Mesendoderm (in vitro differentiated cells): Measurements from ENCODE around the gene RAB23.

Experiments
- DNase-seq: peaks from one replicate; pipeline ENCODE4 v3.0.0; 2013
- H2AK5ac ChIP-seq: 2 replicates; pipeline ENCODE4 v1.6.1; 2013; ENCODE audit warnings: low read length, inconsistent platforms
- H2BK120ac ChIP-seq: 2 replicates; pipeline ENCODE4 v1.6.1; 2013; ENCODE audit warnings: low read depth, mild to moderate bottlenecking, low read length, moderate library complexity, mixed read lengths
- H2BK15ac ChIP-seq: replicated peaks from 2 replicates; pipeline ENCODE4 v1.6.1; 2013; ENCODE audit warnings: low read depth, mild to moderate bottlenecking, moderate library complexity
- H2BK5ac ChIP-seq: 2 replicates; pipeline ENCODE4 v1.6.1; 2013; ENCODE audit warnings: low read length, inconsistent platforms
- H3K18ac ChIP-seq: 2 replicates; pipeline ENCODE4 v1.6.1; 2013; ENCODE audit warnings: mild to moderate bottlenecking, low read length, mixed read lengths
- H3K23ac ChIP-seq: one replicate; pipeline ENCODE4 v1.6.1; 2013; ENCODE audit warnings: low read length
- H3K27ac ChIP-seq: 2 replicates; pipeline ENCODE4 v1.5.1; 2013; ENCODE audit warnings: low read depth, mild to moderate bottlenecking, inconsistent platforms, low read length, moderate library complexity
- H3K27me3 ChIP-seq: 2 replicates; pipeline ENCODE4 v1.6.1; 2013; ENCODE audit warnings: low read length, control low read depth, mild to moderate bottlenecking, inconsistent platforms; ENCODE audit not compliant: insufficient read depth, poor library complexity
- H3K36me3 ChIP-seq: 2 replicates; pipeline ENCODE4 v1.6.1; 2013; ENCODE audit warnings: low read length, inconsistent platforms; ENCODE audit not compliant: control insufficient read depth, insufficient read depth
- H3K4ac ChIP-seq: one replicate; pipeline ENCODE4 v1.6.1; 2013; ENCODE audit warnings: low read depth, mild to moderate bottlenecking, low read length, moderate library complexity
- H3K4me1 ChIP-seq: 2 replicates; pipeline ENCODE4 v1.6.1; 2013; ENCODE audit warnings: low read depth, low read length, inconsistent platforms; ENCODE audit not compliant: control insufficient read depth
- H3K4me2 ChIP-seq: 2 replicates; pipeline ENCODE4 v1.6.1; 2013; ENCODE audit warnings: low read length
- H3K4me3 ChIP-seq: 2 replicates; pipeline ENCODE4 v1.5.1; 2013; ENCODE audit warnings: mild to moderate bottlenecking, low read length
- H3K56ac ChIP-seq: one replicate; pipeline ENCODE4 v1.6.1; 2013; ENCODE audit warnings: low read length
- H3K79me1 ChIP-seq: 2 replicates; pipeline ENCODE4 v1.6.1; 2013; ENCODE audit warnings: low read length, inconsistent platforms
- H3K79me2 ChIP-seq: 2 replicates; pipeline ENCODE4 v1.6.1; 2013; ENCODE audit warnings: mild to moderate bottlenecking, low read length; ENCODE audit not compliant: control insufficient read depth, insufficient read depth
- H3K9ac ChIP-seq: 2 replicates; pipeline ENCODE4 v1.6.1; 2013; ENCODE audit warnings: low read length, inconsistent platforms
- H4K5ac ChIP-seq: one replicate; pipeline ENCODE4 v1.6.1; 2013; ENCODE audit warnings: low read length
- H4K8ac ChIP-seq: one replicate; pipeline ENCODE4 v1.6.1; 2013; ENCODE audit warnings: low read depth, mild to moderate bottlenecking, control low read depth, low read length, moderate library complexity
- WGBS: extraction: QIAGEN DNeasy Blood & Tissue Kit; methylation state at CpG from one replicate; pipeline ENCODE4 v1.1.7; 2013; ENCODE audit warnings: low lambda C conversion rate, missing lambda C conversion rate; ENCODE audit not compliant: insufficient coverage; ENCODE audit errors: extremely low coverage; 5-methylcytosine and 5-hydroxymethylcytosine counted together

The RAB23 gene

GRCh38 chr6:57159127-57159526 lies 63.0 kb downstream of the RAB23 start:
- no peaks in the 10 kb centered on the region for H3K79me2 ChIP-seq
- no peaks in the 10 kb centered on the region for H3K27me3 ChIP-seq
- H3K56ac ChIP-seq: no peak overlapping the region
- no peaks in the 10 kb centered on the region for H3K4me1 ChIP-seq
- no peaks in the 10 kb centered on the region for H3K36me3 ChIP-seq
- H3K23ac ChIP-seq: no peak overlapping the region
- no peak overlapping the region for H4K8ac ChIP-seq
- H3K4ac ChIP-seq: no peak overlapping the region
- H3K18ac ChIP-seq: no peak overlapping the region
- H2BK15ac ChIP-seq: no peak overlapping the region
- no peak overlapping the region for H3K9ac ChIP-seq
- WGBS: no CpG with 5 or more reads among the region's 2 CpGs
- no peaks in the 10 kb centered on the region for H3K79me1 ChIP-seq
- H4K5ac ChIP-seq: no peak overlapping the region
- H3K4me2 ChIP-seq: no peak overlapping the region
- H2BK5ac ChIP-seq: no peak overlapping the region
- no peak overlapping the region for H2AK5ac ChIP-seq
- no peak overlapping the region for H3K27ac ChIP-seq
- no peak overlapping the region for H3K4me3 ChIP-seq
- DNase-seq: no peak
- H2BK120ac ChIP-seq: no peak overlapping the region

GRCh38 chr6:57158658-57159057 lies 63.4 kb downstream of the RAB23 start:
- no peak overlapping the region for H4K5ac ChIP-seq
- no peak overlapping the region for H3K4ac ChIP-seq
- no peak for DNase-seq
- no peak overlapping the region for H3K4me3 ChIP-seq
- peaks cover 3% of the 10 kb centered on the region for H3K36me3 ChIP-seq
- no peaks in the 10 kb centered on the region for H3K79me2 ChIP-seq
- no peak overlapping the region for H2BK120ac ChIP-seq
- no peak overlapping the region for H2AK5ac ChIP-seq
- H2BK15ac ChIP-seq: no peak overlapping the region
- no peak overlapping the region for H3K9ac ChIP-seq
- no peak overlapping the region for H3K4me2 ChIP-seq
- no peak overlapping the region for H2BK5ac ChIP-seq
- no peak overlapping the region for H3K23ac ChIP-seq
- no peaks in the 10 kb centered on the region for H3K4me1 ChIP-seq
- H3K27me3 ChIP-seq: no peaks in the 10 kb centered on the region
- no peak overlapping the region for H3K27ac ChIP-seq
- H3K79me1 ChIP-seq: no peaks in the 10 kb centered on the region
- H3K56ac ChIP-seq: no peak overlapping the region
- no peak overlapping the region for H4K8ac ChIP-seq
- no peak overlapping the region for H3K18ac ChIP-seq

GRCh38 chr6:57147955-57148858 lies 73.9 kb downstream of the RAB23 start:
- Histone ChIP-seq H4K8ac (no peak overlapping the region), H2AK5ac (no peak overlapping the region), H3K4me3 (no peak overlapping the region), H2BK5ac (no peak overlapping the region), H3K23ac (no peak overlapping the region), H3K9ac (no peak overlapping the region), H3K27ac (no peak overlapping the region), H3K36me3 (peaks cover 4% of the 10 kb centered on the region), H3K18ac (no peak overlapping the region), H3K4me2 (no peak overlapping the region), H2BK15ac (no peak overlapping the region), H3K56ac (no peak overlapping the region), H3K79me2 (no peaks in the 10 kb centered on the region), H4K5ac (no peak overlapping the region), H2BK120ac (no peak overlapping the region), H3K27me3 (no peaks in the 10 kb centered on the region), H3K79me1 (no peaks in the 10 kb centered on the region), H3K4me1 (no peaks in the 10 kb centered on the region), H3K4ac (no peak overlapping the region)
- no peak for DNase-seq
- no CpG with 5 or more reads among the region's 7 CpGs for WGBS

GRCh38 chr6:57147401-57147800 lies 74.7 kb downstream of the RAB23 start:
- Histone ChIP-seq H2BK15ac (no peak overlapping the region), H3K23ac (no peak overlapping the region), H3K4me3 (no peak overlapping the region), H2BK120ac (no peak overlapping the region), H3K79me2 (no peaks in the 10 kb centered on the region), H2AK5ac (no peak overlapping the region), H3K18ac (no peak overlapping the region), H2BK5ac (no peak overlapping the region), H3K27me3 (no peaks in the 10 kb centered on the region), H3K56ac (no peak overlapping the region), H3K9ac (no peak overlapping the region), H4K8ac (no peak overlapping the region), H4K5ac (no peak overlapping the region), H3K4me2 (no peak overlapping the region), H3K27ac (no peak overlapping the region), H3K79me1 (no peaks in the 10 kb centered on the region), H3K4me1 (no peaks in the 10 kb centered on the region), H3K36me3 (peaks cover 4% of the 10 kb centered on the region), H3K4ac (no peak overlapping the region)
- WGBS: no CpG with 5 or more reads among the region's 5 CpGs
- DNase-seq: no peak

GRCh38 chr6:57143690-57144089 lies 78.4 kb downstream of the RAB23 start:
- no peak overlapping the region for H3K9ac ChIP-seq
- H3K79me1 ChIP-seq: no peaks in the 10 kb centered on the region
- no peak for DNase-seq
- no peak overlapping the region for H2AK5ac ChIP-seq
- no peak overlapping the region for H4K8ac ChIP-seq
- H3K4me2 ChIP-seq: no peak overlapping the region
- no peak overlapping the region for H3K23ac ChIP-seq
- no peak overlapping the region for H2BK15ac ChIP-seq
- H3K36me3 ChIP-seq: peaks cover 2% of the 10 kb centered on the region
- no peak overlapping the region for H3K18ac ChIP-seq
- no peak overlapping the region for H2BK5ac ChIP-seq
- H2BK120ac ChIP-seq: no peak overlapping the region
- no peaks in the 10 kb centered on the region for H3K27me3 ChIP-seq
- no peaks in the 10 kb centered on the region for H3K4me1 ChIP-seq
- no peak overlapping the region for H3K56ac ChIP-seq
- no peak overlapping the region for H3K27ac ChIP-seq
- no peak overlapping the region for H3K4me3 ChIP-seq
- H4K5ac ChIP-seq: no peak overlapping the region
- H3K4ac ChIP-seq: no peak overlapping the region
- no CpG with 5 or more reads among the region's 1 CpG for WGBS
- no peaks in the 10 kb centered on the region for H3K79me2 ChIP-seq

- no peak overlapping the region for H3K4me2 ChIP-seq
- no peaks in the 10 kb centered on the region for H3K4me1 ChIP-seq
- H3K23ac ChIP-seq: no peak overlapping the region
- H2AK5ac ChIP-seq: no peak overlapping the region
- WGBS: 100% methylated on average over 1 of the region's 1 CpG
- H3K79me2 ChIP-seq: no peaks in the 10 kb centered on the region
- H3K56ac ChIP-seq: no peak overlapping the region
- no peak overlapping the region for H2BK15ac ChIP-seq
- H3K4me3 ChIP-seq: no peak overlapping the region
- H2BK120ac ChIP-seq: no peak overlapping the region
- DNase-seq: no peak
- H3K27me3 ChIP-seq: no peaks in the 10 kb centered on the region
- H3K4ac ChIP-seq: no peak overlapping the region
- no peaks in the 10 kb centered on the region for H3K79me1 ChIP-seq
- no peak overlapping the region for H3K9ac ChIP-seq
- no peak overlapping the region for H3K27ac ChIP-seq
- H3K36me3 ChIP-seq: no peaks in the 10 kb centered on the region
- H2BK5ac ChIP-seq: no peak overlapping the region
- H3K18ac ChIP-seq: no peak overlapping the region
- H4K8ac ChIP-seq: no peak overlapping the region
- H4K5ac ChIP-seq: no peak overlapping the region
Measured at GRCh38 chr6:57142178-57142525, 80.0 kb downstream of the RAB23 start.
